NCI-H187 (cell line): ENCODE measurements around the gene IGFL4.

ENCODE experiments used
- DNase-seq, 2 experiments: peaks; one replicate each; lab custom pipeline; 2025; lab: John Stamatoyannopoulos, UW

The IGFL4 gene

DNA sequence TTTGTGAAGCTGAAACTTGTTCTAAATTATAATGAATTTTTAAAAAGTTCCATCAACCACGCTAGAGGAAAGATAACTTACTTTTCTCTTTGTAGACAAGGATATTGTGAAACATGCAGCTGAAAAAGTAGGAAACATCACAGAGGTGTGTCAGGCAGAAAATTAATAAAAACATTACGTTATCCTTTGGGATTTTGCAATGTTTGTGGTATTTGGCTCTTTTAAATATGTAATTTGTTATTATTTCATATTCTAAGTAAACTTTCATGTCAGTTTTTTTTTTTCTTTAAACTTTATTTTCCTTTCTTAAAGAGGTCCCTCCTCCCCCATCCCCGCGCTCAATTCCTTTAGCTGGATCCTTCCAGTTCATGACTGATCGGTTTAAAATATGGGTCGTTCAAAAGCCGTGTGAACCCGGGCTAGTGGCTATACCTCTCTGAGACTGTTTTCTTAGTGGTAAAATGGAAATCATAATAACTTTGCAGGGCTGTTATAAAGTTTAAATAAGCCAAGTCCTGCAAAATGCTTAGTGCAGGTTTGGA, 46.3 kb downstream of the IGFL4 start:
- no peak for DNase-seq

DNA sequence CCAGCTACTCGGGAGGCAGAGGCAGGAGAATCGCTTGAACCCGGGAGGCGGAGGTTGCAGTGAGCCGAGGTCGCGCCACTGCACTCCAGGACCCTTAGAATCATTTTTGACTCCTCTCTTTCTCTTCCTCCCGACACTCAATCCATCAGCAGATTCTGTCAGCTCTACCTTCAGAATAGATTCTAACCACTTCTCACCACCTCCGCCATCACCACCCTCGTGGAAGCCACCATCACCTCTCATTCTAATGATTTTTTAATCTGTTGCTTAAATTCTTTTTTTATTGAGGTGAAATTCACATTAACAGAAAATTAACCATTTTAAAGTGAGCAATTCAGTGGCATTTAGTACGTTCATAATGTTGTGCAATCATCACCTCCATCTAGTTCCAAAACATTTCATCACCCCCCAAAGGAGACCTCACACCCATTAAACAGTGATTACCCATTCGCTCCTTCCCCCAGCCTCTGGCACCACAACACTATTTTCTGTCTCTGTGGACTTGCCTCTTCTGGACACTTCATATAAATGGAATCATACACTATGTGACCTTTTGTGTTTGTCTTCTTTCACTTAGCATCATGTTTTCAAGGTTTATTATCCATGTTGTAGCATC, 50.6 kb downstream of the IGFL4 start:
- DNase-seq: no peak
